ENCODE results near the gene BBS9.

The BBS9 gene

DNA sequence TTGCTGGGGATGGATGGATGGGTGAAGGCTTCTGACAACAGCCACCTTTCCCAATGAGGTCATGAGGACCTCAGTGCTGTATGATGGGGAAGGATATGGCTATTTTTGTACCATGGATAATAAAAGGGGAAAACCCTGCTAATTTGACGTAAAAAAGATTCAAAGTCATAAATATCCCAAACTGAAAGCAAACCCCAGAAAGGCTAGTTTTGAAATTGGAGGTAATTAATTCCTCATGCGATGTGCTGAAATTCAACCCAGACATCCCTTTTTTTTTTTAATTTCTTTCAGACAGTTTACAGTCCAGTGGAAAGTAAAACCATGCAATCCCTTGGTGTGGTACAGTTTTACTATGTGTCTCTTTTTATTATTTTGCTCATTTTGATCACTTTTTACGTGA lies 521.5 kb downstream of the BBS9 start:
- DNase-seq (ENCODE audit: low spot score), result no peak

- no peak for DNase-seq (ENCODE audit: low spot score)
Measured at GRCh38 chr7:33651998-33652515, 522.7 kb downstream of the BBS9 start.

GRCh38 chr7:33654676-33655075 lies 525.3 kb downstream of the BBS9 start:
- DNase-seq (ENCODE audit: low spot score), result no peak
